ENCODE measurements around the gene SZT2.
"Not testable (repeated sequence)": the region's sequence is repeated elsewhere in the genome, so short reads cannot be mapped to it uniquely, and the experiment has no call there.

SZT2 gene

DNA sequence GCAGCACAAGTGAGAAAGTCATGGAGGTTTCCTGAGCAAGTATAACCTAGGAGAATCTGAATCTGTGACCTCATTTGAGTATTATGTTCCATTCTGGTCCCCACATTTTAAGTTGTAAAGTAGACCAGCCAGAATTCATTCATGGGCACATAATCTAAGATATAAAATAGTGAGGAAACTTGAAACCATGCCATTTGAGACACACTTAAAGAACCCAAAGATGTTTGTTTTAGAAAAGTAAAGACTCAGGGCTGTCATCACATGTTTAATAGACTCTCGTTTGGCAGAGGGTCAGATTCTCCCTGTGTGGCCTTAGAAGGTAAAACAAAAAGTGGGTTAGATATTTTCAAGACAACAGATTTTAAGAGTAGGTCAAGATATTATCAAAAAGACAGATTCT, 6.4 kb downstream of the SZT2 start:
- peaks cover 10% of the 10 kb centered on the region for H3K79me2 ChIP-seq (ENCODE audit: control insufficient read depth, low read length)
- peaks cover 4% of the 10 kb centered on the region; the same call in 1 of the 2 replicates for H3K36me3 ChIP-seq (ENCODE audit: control insufficient read depth, low read length)
- H3K27ac ChIP-seq (ENCODE audit: low read depth, low read length) = no peak overlapping the region
- H3K27me3 ChIP-seq (ENCODE audit: control insufficient read depth, low read length) = no peaks in the 10 kb centered on the region
- no peaks in the 10 kb centered on the region for H3F3A ChIP-seq (ENCODE audit: control insufficient read depth, insufficient read depth)
- H3K9me2 ChIP-seq (replicated peaks; ENCODE audit: control insufficient read depth, low read length) = no peaks in the 10 kb centered on the region
- H3K4me1 ChIP-seq (ENCODE audit: control insufficient read depth, low read length) = peaks cover 10% of the 10 kb centered on the region
- H3K9me3 ChIP-seq (ENCODE audit: control insufficient read depth, insufficient read depth, low read length) = no peaks in the 10 kb centered on the region
- no peaks in the 10 kb centered on the region for H4K20me1 ChIP-seq (ENCODE audit: control insufficient read depth, insufficient read depth, low read depth, low read length)
- no peak for TF ChIP-seq EZH2phosphoT487 (IDR thresholded peaks at IDR 0.05; ENCODE audit: borderline replicate concordance, low read length)
- TF ChIP-seq, protein P1, sequence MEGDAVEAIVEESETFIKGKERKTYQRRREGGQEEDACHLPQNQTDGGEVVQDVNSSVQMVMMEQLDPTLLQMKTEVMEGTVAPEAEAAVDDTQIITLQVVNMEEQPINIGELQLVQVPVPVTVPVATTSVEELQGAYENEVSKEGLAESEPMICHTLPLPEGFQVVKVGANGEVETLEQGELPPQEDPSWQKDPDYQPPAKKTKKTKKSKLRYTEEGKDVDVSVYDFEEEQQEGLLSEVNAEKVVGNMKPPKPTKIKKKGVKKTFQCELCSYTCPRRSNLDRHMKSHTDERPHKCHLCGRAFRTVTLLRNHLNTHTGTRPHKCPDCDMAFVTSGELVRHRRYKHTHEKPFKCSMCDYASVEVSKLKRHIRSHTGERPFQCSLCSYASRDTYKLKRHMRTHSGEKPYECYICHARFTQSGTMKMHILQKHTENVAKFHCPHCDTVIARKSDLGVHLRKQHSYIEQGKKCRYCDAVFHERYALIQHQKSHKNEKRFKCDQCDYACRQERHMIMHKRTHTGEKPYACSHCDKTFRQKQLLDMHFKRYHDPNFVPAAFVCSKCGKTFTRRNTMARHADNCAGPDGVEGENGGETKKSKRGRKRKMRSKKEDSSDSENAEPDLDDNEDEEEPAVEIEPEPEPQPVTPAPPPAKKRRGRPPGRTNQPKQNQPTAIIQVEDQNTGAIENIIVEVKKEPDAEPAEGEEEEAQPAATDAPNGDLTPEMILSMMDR (IDR thresholded peaks at IDR 0.05; ENCODE audit: low read depth, low read length, poor library complexity, severe bottlenecking) = no peak
- H3K4me2 ChIP-seq (ENCODE audit: low read length) = no peak overlapping the region
- no peak overlapping the region for H3K4me3 ChIP-seq (ENCODE audit: low read length)

DNA sequence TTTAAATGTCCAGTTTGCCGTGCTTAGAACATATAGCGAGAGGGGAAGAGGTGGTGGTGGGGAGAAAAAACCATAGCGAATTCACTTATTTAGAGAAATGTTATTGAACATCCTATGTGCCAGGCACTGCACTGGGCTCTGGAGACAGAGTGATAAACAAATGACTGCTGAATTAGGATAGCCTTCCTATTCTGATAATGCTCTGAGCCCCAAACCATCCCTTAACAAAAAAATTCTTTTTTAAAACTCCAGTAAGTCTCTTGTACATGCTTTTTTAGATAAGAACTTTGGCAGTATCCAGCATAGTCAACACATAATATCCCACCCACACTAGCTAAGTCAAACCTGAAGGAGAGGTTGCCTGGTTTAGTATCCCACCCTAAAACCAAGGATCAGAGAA, 8.5 kb downstream of the SZT2 start:
- Histone ChIP-seq H3K9me3 (ENCODE audit: control insufficient read depth, insufficient read depth, low read length) (no peaks in the 10 kb centered on the region), H3K4me2 (ENCODE audit: low read length) (no peak overlapping the region), H3K27ac (ENCODE audit: low read depth, low read length) (no peak overlapping the region), H3K79me2 (ENCODE audit: control insufficient read depth, low read length) (peaks cover 4% of the 10 kb centered on the region; the same call in 1 of the 2 replicates), H3K4me3 (ENCODE audit: low read length) (no peak overlapping the region), H3K9me2 (replicated peaks; ENCODE audit: control insufficient read depth, low read length) (no peaks in the 10 kb centered on the region), H4K20me1 (ENCODE audit: control insufficient read depth, insufficient read depth, low read depth, low read length) (no peaks in the 10 kb centered on the region), H3K4me1 (ENCODE audit: control insufficient read depth, low read length) (peaks cover 6% of the 10 kb centered on the region; the same call in 1 of the 2 replicates), H3F3A (ENCODE audit: control insufficient read depth, insufficient read depth) (no peaks in the 10 kb centered on the region), H3K36me3 (ENCODE audit: control insufficient read depth, low read length) (peaks cover 11% of the 10 kb centered on the region), H3K27me3 (ENCODE audit: control insufficient read depth, low read length) (no peaks in the 10 kb centered on the region)
- TF ChIP-seq EZH2phosphoT487 (IDR thresholded peaks at IDR 0.05; ENCODE audit: borderline replicate concordance, low read length) = no peak
- TF ChIP-seq, protein P1 (IDR thresholded peaks at IDR 0.05; ENCODE audit: low read depth, low read length, poor library complexity, severe bottlenecking) = no peak

DNA sequence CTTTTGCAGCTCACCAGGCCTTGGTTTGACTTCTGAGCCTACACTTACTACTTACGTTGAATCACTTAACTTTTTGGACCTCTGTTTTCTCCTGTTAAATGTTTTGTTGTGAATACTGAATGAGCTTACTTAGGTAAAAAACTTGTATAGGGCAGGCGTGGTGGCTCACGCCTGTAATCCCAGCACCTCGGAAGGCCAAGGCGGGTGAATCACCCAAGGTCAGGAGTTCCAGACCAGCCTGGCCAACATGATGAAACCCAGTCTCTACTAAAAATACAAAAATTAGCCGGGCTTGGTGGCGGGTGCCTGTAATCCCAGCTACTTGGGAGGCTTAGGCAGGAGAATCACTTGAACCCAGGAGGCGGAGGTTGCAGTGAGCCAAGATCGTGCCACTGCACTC, 10.7 kb downstream of the SZT2 start:
- not testable (repeated sequence) for H3K9me2 ChIP-seq (replicated peaks; ENCODE audit: control insufficient read depth, low read length); H4K20me1 ChIP-seq (ENCODE audit: control insufficient read depth, insufficient read depth, low read depth, low read length); H3K79me2 ChIP-seq (ENCODE audit: control insufficient read depth, low read length); H3F3A ChIP-seq (ENCODE audit: control insufficient read depth, insufficient read depth); H3K4me3 ChIP-seq (ENCODE audit: low read length); H3K4me1 ChIP-seq (ENCODE audit: control insufficient read depth, low read length); H3K9me3 ChIP-seq (ENCODE audit: control insufficient read depth, insufficient read depth, low read length); H3K27ac ChIP-seq (ENCODE audit: low read depth, low read length); H3K4me2 ChIP-seq (ENCODE audit: low read length); H3K27me3 ChIP-seq (ENCODE audit: control insufficient read depth, low read length)
- H3K36me3 ChIP-seq (ENCODE audit: control insufficient read depth, low read length) = peaks cover 28% of the 10 kb centered on the region

DNA sequence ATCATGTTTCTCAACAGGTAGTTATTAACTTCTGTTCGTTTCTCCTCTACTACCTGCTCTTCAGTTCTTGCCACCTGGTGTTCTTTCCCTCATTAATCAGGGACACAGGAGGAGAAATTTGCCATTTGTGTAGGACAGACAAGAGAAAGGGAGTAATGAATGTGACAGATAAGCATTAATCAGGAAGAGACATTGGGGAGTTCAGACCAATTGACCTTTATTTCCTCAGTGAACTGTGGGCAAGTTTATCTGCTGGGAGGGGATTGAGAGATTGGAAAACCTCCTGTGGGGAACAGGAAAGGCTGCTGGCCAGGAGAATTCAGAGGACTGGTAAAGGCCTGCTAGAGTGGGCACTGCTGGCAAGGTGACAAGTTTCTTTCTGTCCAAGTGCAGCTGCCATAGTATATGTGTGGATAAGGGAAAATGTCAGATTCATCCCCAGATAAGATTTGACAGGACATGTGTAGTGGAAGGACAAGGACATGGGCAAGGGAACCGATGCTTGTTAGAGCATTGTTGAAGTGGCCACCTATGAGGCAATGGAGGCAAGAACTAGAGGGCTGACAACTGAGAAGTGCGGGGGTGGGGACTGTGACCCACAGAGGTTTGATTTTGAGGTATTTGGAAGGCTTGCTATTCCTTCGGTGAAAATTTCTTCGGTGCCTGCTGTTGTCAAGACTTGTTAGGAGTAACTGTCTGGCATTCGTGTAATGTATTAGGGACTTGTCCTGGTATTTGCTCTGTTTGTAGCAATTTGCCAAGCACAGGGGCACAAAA, 12.6 kb downstream of the SZT2 start:
- H3K4me3 ChIP-seq (ENCODE audit: low read length) = no peak overlapping the region
- no peaks in the 10 kb centered on the region for H3K9me2 ChIP-seq (replicated peaks; ENCODE audit: control insufficient read depth, low read length)
- H3K79me2 ChIP-seq (ENCODE audit: control insufficient read depth, low read length) = no peaks in the 10 kb centered on the region
- no peaks in the 10 kb centered on the region for H3K9me3 ChIP-seq (ENCODE audit: control insufficient read depth, insufficient read depth, low read length)
- H3K27ac ChIP-seq (ENCODE audit: low read depth, low read length) = no peak overlapping the region
- H3K4me1 ChIP-seq (ENCODE audit: control insufficient read depth, low read length) = no peaks in the 10 kb centered on the region
- no peaks in the 10 kb centered on the region for H4K20me1 ChIP-seq (ENCODE audit: control insufficient read depth, insufficient read depth, low read depth, low read length)
- TF ChIP-seq EZH2phosphoT487 (IDR thresholded peaks at IDR 0.05; ENCODE audit: borderline replicate concordance, low read length) = no peak
- TF ChIP-seq, protein P1 (IDR thresholded peaks at IDR 0.05; ENCODE audit: low read depth, low read length, poor library complexity, severe bottlenecking) = no peak
- H3K4me2 ChIP-seq (ENCODE audit: low read length) = no peak overlapping the region
- H3K27me3 ChIP-seq (ENCODE audit: control insufficient read depth, low read length) = no peaks in the 10 kb centered on the region
- no peaks in the 10 kb centered on the region for H3F3A ChIP-seq (ENCODE audit: control insufficient read depth, insufficient read depth)
- H3K36me3 ChIP-seq (ENCODE audit: control insufficient read depth, low read length) = peaks cover 40% of the 10 kb centered on the region

Measured in DOHH2 (cell line).